Measurements from ENCODE around the gene PGLYRP3.

The PGLYRP3 gene

DNA sequence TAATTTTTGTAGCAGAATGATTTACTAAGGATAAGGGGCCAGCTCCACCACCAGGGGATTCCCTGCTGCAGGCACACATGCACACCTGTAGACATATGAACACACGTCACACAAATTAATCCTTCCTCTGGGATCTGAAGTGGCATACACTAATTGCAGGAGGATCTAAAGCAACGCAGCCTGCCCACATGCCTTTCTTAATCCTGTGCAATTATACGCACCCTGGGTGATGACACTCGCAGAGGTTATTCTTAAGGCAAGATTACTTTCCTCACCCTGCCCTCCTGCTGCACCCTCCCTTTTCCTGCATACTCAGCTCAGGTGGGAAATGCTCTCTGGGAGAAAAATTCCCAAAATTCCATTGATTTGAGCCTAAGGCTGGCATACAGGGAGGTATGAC is 60.8 kb downstream of the PGLYRP3 start:
- Histone ChIP-seq H3K4me1 (ENCODE audit: insufficient read depth, low read length) (no peaks in the 10 kb centered on the region), H3K9me3 (ENCODE audit: low read length) (no peaks in the 10 kb centered on the region), H3K4me3 (ENCODE audit: low read length) (no peak overlapping the region), H3K27me3 (ENCODE audit: insufficient read depth, low read length) (no peaks in the 10 kb centered on the region), H2AFZ (ENCODE audit: low read depth, low read length) (no peak overlapping the region), H3K36me3 (ENCODE audit: insufficient read depth, low read length) (no peaks in the 10 kb centered on the region)

- no peaks in the 10 kb centered on the region for H3K4me1 ChIP-seq (ENCODE audit: insufficient read depth, low read length)
- no peak overlapping the region for H3K4me3 ChIP-seq (ENCODE audit: low read length)
- H3K36me3 ChIP-seq (ENCODE audit: insufficient read depth, low read length), result no peaks in the 10 kb centered on the region
- no peaks in the 10 kb centered on the region for H3K27me3 ChIP-seq (ENCODE audit: insufficient read depth, low read length)
- H2AFZ ChIP-seq (ENCODE audit: low read depth, low read length), result no peak overlapping the region
- H3K9me3 ChIP-seq (ENCODE audit: low read length), result no peaks in the 10 kb centered on the region
Observed at GRCh38 chr1:153251562-153251961, 61.2 kb downstream of the PGLYRP3 start.

GRCh38 chr1:153251087-153251486 is 61.7 kb downstream of the PGLYRP3 start:
- no peaks in the 10 kb centered on the region for H3K4me1 ChIP-seq (ENCODE audit: insufficient read depth, low read length)

DNA sequence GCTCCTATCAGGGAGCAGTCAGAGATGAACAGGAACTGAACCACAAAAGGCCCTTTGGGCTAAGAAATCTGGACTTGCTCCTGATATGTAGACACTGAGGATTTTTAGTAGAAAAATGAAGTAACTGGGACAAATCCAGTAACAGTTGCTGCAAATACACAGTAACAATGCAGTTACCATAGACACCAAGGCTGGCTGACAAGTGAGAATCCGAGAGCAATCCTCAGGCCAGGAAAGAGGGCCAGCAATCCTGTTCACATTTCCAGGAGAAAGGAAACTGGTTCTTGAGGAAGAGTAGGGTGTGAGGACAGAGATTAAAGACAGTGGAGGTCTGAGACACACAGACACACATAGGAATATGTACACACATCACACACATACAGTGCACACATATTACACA is 62.6 kb downstream of the PGLYRP3 start:
- Histone ChIP-seq H3K27me3 (ENCODE audit: insufficient read depth, low read length) (no peaks in the 10 kb centered on the region), H2AFZ (ENCODE audit: low read depth, low read length) (no peak overlapping the region), H3K4me1 (ENCODE audit: insufficient read depth, low read length) (no peaks in the 10 kb centered on the region), H3K9me3 (ENCODE audit: low read length) (no peaks in the 10 kb centered on the region), H3K4me3 (ENCODE audit: low read length) (no peak overlapping the region), H3K36me3 (ENCODE audit: insufficient read depth, low read length) (no peaks in the 10 kb centered on the region)

More at GRCh38 chr1:153251087-153251486, 61.7 kb downstream of the PGLYRP3 start:
- Histone ChIP-seq H3K36me3 (ENCODE audit: insufficient read depth, low read length) (no peaks in the 10 kb centered on the region), H3K9me3 (ENCODE audit: low read length) (no peaks in the 10 kb centered on the region), H2AFZ (ENCODE audit: low read depth, low read length) (no peak overlapping the region), H3K27me3 (ENCODE audit: insufficient read depth, low read length) (no peaks in the 10 kb centered on the region), H3K4me3 (ENCODE audit: low read length) (no peak overlapping the region)

- H3K36me3 ChIP-seq (ENCODE audit: insufficient read depth, low read length), result no peaks in the 10 kb centered on the region
- H3K4me1 ChIP-seq (ENCODE audit: insufficient read depth, low read length), result no peaks in the 10 kb centered on the region
- no peak overlapping the region for H3K4me3 ChIP-seq (ENCODE audit: low read length)
- no peaks in the 10 kb centered on the region for H3K9me3 ChIP-seq (ENCODE audit: low read length)
- H3K27me3 ChIP-seq (ENCODE audit: insufficient read depth, low read length), result no peaks in the 10 kb centered on the region
- no peak overlapping the region for H2AFZ ChIP-seq (ENCODE audit: low read depth, low read length)
Observed at GRCh38 chr1:153248176-153248879, 64.4 kb downstream of the PGLYRP3 start.
